HepG2 (cell line): ENCODE measurements around the gene ASCC2. TPM values are rescaled to one million over a fixed set of nuclear protein-coding genes. Genes with fewer than 3 reads are reported as not detected.

ENCODE experiments used
- ATAC-seq: fragments of 200-7000 bp; cut with Tn5 transposase; 3 replicates; pipeline ENCODE4 v1.9.1; 2020; ENCODE audit warnings: mild to moderate bottlenecking, moderate library complexity
- BruUV-seq: library from RNA; stranded (reverse); fragments of 400-500 nt; replicated peaks from 2 replicates; lab custom pipeline; 2021; lab: Mats Ljungman, UMichigan
- CTCF ChIA-PET: fragments of 300-600 bp; formaldehyde crosslinking; extraction: SDS; loops from one replicate; lab custom pipeline; 2021; ENCODE audit warnings: low total read pairs, inconsistent platforms, low intra/inter-chr PET ratio; lab: Yijun Ruan, JAX
- POLR2A ChIA-PET: fragments of 350-600 bp; sonication (Branson Sonifier 250); formaldehyde crosslinking; loops from one replicate; lab custom pipeline; 2020; ENCODE audit warnings: antibody characterized with exemption, inconsistent platforms; lab: Yijun Ruan, JAX
- DNase-seq: peaks from one replicate; pipeline ENCODE4 v3.0.0-alpha.2; 2015; ENCODE audit warnings: low spot score
- FAIRE-seq: peaks from 3 replicates; lab custom pipeline; 2011; peaks lifted over from hg19 to GRCh38; lab: Jason Lieb, UNC
- H2AFZ ChIP-seq: one replicate; pipeline ENCODE4 v1.6.1; 2011; ENCODE audit warnings: low read length, inconsistent platforms
- H3K27ac ChIP-seq: fragments of 300-600 bp; 3 replicates; pipeline ENCODE4 v1.8.0; 2011; ENCODE audit warnings: mixed run types, mild to moderate bottlenecking, mixed read lengths, low read length, inconsistent platforms; ENCODE audit not compliant: insufficient read depth; ENCODE audit errors: extremely low read length
- H3K27me3 ChIP-seq, 2 experiments: fragments of 200-600 bp in 1 of 2; 2 replicates in 1 of 2; 3 replicates in 1 of 2; pipeline versions ENCODE4 v1.6.0 to v1.8.0; 2011; ENCODE audit warnings: low read length in 2 of 2, mild to moderate bottlenecking in 2 of 2, moderate library complexity in 2 of 2, inconsistent platforms in 1 of 2; ENCODE audit not compliant: insufficient read depth in 2 of 2, control insufficient read depth in 1 of 2
- H3K36me3 ChIP-seq, 2 experiments: fragments of 200-600 bp in 1 of 2; replicated peaks in 1 of 2; 2 replicates in 1 of 2; 3 replicates in 1 of 2; pipeline versions ENCODE4 v1.5.1 to v1.8.0; 2011; ENCODE audit warnings: low read length in 2 of 2, inconsistent platforms in 1 of 2; ENCODE audit not compliant: insufficient read depth in 2 of 2, control insufficient read depth in 1 of 2
- H3K4me1 ChIP-seq: 2 replicates; pipeline ENCODE4 v1.5.1; 2012; ENCODE audit warnings: low read length, inconsistent platforms; ENCODE audit not compliant: insufficient read depth
- H3K4me2 ChIP-seq: 2 replicates; pipeline ENCODE4 v1.6.0; 2011; ENCODE audit warnings: low read depth, low read length, inconsistent platforms
- H3K4me3 ChIP-seq, 3 experiments: fragments of 200-600 bp in 1 of 3; sonication (generic), shearing (Covaris generic) in 1 of 3; replicated peaks in 1 of 3; 2 replicates each; pipeline ENCODE4 v1.5.1; 2011 to 2016; ENCODE audit warnings: low read length in 3 of 3, inconsistent platforms in 2 of 3, low read depth in 2 of 3, mild to moderate bottlenecking in 2 of 3, control low read depth in 1 of 3, mixed read lengths in 1 of 3; ENCODE audit not compliant: insufficient read depth in 1 of 3
- H3K79me2 ChIP-seq: one replicate; pipeline ENCODE4 v1.6.1; 2011; ENCODE audit warnings: low read length, inconsistent platforms; ENCODE audit not compliant: insufficient read depth
- H3K9ac ChIP-seq: 2 replicates; pipeline ENCODE4 v1.6.0; 2011; ENCODE audit warnings: mild to moderate bottlenecking, low read depth, low read length, inconsistent platforms; ENCODE audit not compliant: insufficient read depth
- H3K9me3 ChIP-seq: 2 replicates; pipeline ENCODE4 v1.5.1; 2012; ENCODE audit warnings: mild to moderate bottlenecking, low read length
- H4K20me1 ChIP-seq: 2 replicates; pipeline ENCODE4 v1.6.0; 2011; ENCODE audit warnings: inconsistent platforms, mild to moderate bottlenecking, low read length, moderate library complexity; ENCODE audit not compliant: insufficient read depth
- ARNTL ChIP-seq: sonication (generic); formaldehyde crosslinking; IDR thresholded peaks from 2 replicates; pipeline ENCODE4 v1.4.0; 2020; ENCODE audit warnings: mild to moderate bottlenecking, missing genetic modification reagents
- HOXA7 ChIP-seq: sonication (generic); formaldehyde crosslinking; IDR thresholded peaks from 2 replicates; pipeline ENCODE4 v1.8.1; 2022; ENCODE audit warnings: mild to moderate bottlenecking, missing genetic modification reagents, moderate library complexity
- KDM6A ChIP-seq: IDR thresholded peaks from 2 replicates; pipeline ENCODE4 v1.6.1; 2016; ENCODE audit warnings: low read depth
- NBN ChIP-seq: fragments of 450-650 bp; conservative IDR thresholded peaks from 2 replicates; pipeline ENCODE4 v1.6.1; 2017
- NONO ChIP-seq, 2 experiments: fragments of 450-650 bp in 1 of 2; sonication (generic) in 1 of 2; formaldehyde crosslinking in 1 of 2; IDR thresholded peaks in 1 of 2; conservative IDR thresholded peaks in 1 of 2; 2 replicates each; pipeline versions ENCODE4 v1.6.1 to v1.8.0; 2017 to 2022; ENCODE audit warnings: mild to moderate bottlenecking in 1 of 2, missing genetic modification reagents in 1 of 2, moderate library complexity in 1 of 2
- RERE ChIP-seq: IDR thresholded peaks from 2 replicates; pipeline ENCODE4 v1.6.1; 2016; ENCODE audit warnings: low read depth, missing genetic modification reagents, missing compliant biosample characterization
- SP2 ChIP-seq: sonication (generic); formaldehyde crosslinking; IDR thresholded peaks from 2 replicates; pipeline ENCODE4 v1.5.1; 2020; ENCODE audit warnings: mild to moderate bottlenecking, missing genetic modification reagents
- ZNF12 ChIP-seq: sonication (generic); formaldehyde crosslinking; IDR thresholded peaks from 2 replicates; pipeline ENCODE4 v1.5.0; 2020; ENCODE audit warnings: missing genetic modification reagents
- ZNF678 ChIP-seq: sonication (generic); formaldehyde crosslinking; IDR thresholded peaks from 2 replicates; pipeline ENCODE4 v1.4.0; 2020; ENCODE audit warnings: mild to moderate bottlenecking, missing genetic modification reagents
- WGBS: methylation state at CpG from one replicate; pipeline ENCODE4 v1.1.6; 2017; ENCODE audit warnings: low lambda C conversion rate; 5-methylcytosine and 5-hydroxymethylcytosine counted together
- in situ Hi-C: cut with HindIII; loops from 2 replicates; pipeline ENCODE4 v1.10.0; 2017; ENCODE audit warnings: low pct_unique_long_range_greater_than_20kb; ENCODE audit not compliant: extremely low pct_ligation_motif_present
- intact Hi-C: fragments of 100-400 bp; cut with micrococcal nuclease; formaldehyde crosslinking; loops from one replicate; pipeline ENCODE4 v1.10.0; 2022; ENCODE audit not compliant: unreplicated experiment
- polyA plus RNA-seq, 8 experiments: library from polyadenylated mRNA; depleted of rRNA in 3 of 8; stranded (reverse) in 7 of 8; unstranded in 1 of 8; fragments of >200 nt; fragmentation: Illumina TruSeq in 4 of 8; extraction: Trizol in 4 of 8; gene quantifications; 2 replicates each; pipeline versions ENCODE4 v1.2.1 to v1.2.3, GENCODE V29; 2011 to 2016; ENCODE audit warnings: low read depth in 4 of 8, missing spikeins in 1 of 8, mixed read lengths in 1 of 8; ENCODE audit not compliant: insufficient read depth in 1 of 8
- total RNA-seq, 5 experiments: library from RNA; depleted of rRNA; stranded (reverse); fragments of >200 nt; fragmentation: Illumina TruSeq; extraction: Trizol; gene quantifications; 2 replicates each; pipeline ENCODE4 v1.2.3, GENCODE V29; 2016; ENCODE audit warnings: low read depth in 1 of 5
- TF ChIP-seq, protein P1 (sequence below): sonication (generic); formaldehyde crosslinking; IDR thresholded peaks from 2 replicates; pipeline ENCODE4 v1.5.0; 2020; ENCODE audit warnings: mild to moderate bottlenecking, missing genetic modification reagents
- TF ChIP-seq, protein P2 (sequence below): sonication (generic); formaldehyde crosslinking; IDR thresholded peaks from 2 replicates; pipeline ENCODE4 v1.8.1; 2022; ENCODE audit warnings: mild to moderate bottlenecking, missing genetic modification reagents
- TF ChIP-seq, protein P3 (sequence below): IDR thresholded peaks from 2 replicates; pipeline ENCODE4 v1.4.0; 2020; ENCODE audit warnings: mild to moderate bottlenecking, missing genetic modification reagents

Gene ASCC2
- total and polyA plus RNA-seq, 2 of the 13 experiments (the other 11 are each of a cell fraction or from before 2014, with no cell fraction given), result 26.2 to 26.3 TPM

DNA sequence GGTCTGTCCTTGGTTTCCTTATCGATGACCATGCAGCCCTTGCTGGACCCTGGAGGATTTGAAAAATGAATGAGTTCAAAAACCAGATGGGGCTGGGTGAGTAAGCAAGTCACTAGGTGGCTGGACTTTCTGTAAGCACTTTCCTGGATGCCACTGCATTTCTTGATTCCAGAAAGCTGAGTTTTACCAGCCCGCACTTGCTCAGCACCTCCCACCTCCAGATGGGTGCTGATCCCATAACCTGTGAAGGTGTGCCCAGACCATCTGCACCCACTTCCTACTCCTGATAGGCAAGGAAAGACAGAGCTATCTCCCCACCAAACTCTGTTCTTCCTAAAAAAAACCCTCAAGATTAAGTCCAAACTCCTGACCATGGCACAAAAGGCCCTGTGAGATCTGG lies 21.1 kb downstream of the ASCC2 start:
- H3K36me3 ChIP-seq, result peaks cover 17 to 38% of the 10 kb centered on the region in 2 experiments
- H3K4me1 ChIP-seq, result peaks cover 52% of the 10 kb centered on the region
- H3K9ac ChIP-seq, result no peak overlapping the region
- in situ Hi-C loops, result no loop called here
- CTCF ChIA-PET, result no interaction called here
- no peaks in the 10 kb centered on the region for H3K9me3 ChIP-seq
- H3K4me2 ChIP-seq, result no peak overlapping the region
- POLR2A ChIA-PET, result no interaction called here
- no peak overlapping the region for H2AFZ ChIP-seq
- H3K27ac ChIP-seq, result no peak overlapping the region
- no peaks in the 10 kb centered on the region for H3K79me2 ChIP-seq
- DNase-seq (no peak), FAIRE-seq (no peak), ATAC-seq (no peak)
- no peaks in the 10 kb centered on the region; a peak in 1 of 5 replicates for H3K27me3 ChIP-seq
- 93% methylated on average over 2 of the region's 2 CpGs for WGBS
- peaks cover 6% of the 10 kb centered on the region; the same call in 1 of the 2 replicates for H4K20me1 ChIP-seq
- intact Hi-C loops, result no loop called here
- H3K4me3 ChIP-seq, result no peak overlapping the region
- no TSS peak for BruUV-seq
- TF ChIP-seq, protein P1, sequence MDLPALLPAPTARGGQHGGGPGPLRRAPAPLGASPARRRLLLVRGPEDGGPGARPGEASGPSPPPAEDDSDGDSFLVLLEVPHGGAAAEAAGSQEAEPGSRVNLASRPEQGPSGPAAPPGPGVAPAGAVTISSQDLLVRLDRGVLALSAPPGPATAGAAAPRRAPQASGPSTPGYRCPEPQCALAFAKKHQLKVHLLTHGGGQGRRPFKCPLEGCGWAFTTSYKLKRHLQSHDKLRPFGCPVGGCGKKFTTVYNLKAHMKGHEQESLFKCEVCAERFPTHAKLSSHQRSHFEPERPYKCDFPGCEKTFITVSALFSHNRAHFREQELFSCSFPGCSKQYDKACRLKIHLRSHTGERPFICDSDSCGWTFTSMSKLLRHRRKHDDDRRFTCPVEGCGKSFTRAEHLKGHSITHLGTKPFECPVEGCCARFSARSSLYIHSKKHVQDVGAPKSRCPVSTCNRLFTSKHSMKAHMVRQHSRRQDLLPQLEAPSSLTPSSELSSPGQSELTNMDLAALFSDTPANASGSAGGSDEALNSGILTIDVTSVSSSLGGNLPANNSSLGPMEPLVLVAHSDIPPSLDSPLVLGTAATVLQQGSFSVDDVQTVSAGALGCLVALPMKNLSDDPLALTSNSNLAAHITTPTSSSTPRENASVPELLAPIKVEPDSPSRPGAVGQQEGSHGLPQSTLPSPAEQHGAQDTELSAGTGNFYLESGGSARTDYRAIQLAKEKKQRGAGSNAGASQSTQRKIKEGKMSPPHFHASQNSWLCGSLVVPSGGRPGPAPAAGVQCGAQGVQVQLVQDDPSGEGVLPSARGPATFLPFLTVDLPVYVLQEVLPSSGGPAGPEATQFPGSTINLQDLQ, result no peak
- TF ChIP-seq NONO (IDR thresholded peaks at IDR 0.05) (no peak), NONO (CRISPR knock-in tag; conservative IDR thresholded peaks at IDR 0.05) (no peak), KDM6A (CRISPR knock-in tag) (no peak), HOXA7 (CRISPR knock-in tag) (no peak), NBN (no peak), ZNF12 (CRISPR knock-in tag) (no peak), RERE (no peak), ARNTL (CRISPR knock-in tag) (no peak), ZNF678 (CRISPR knock-in tag) (no peak), SP2 (CRISPR knock-in tag) (no peak)
- TF ChIP-seq, protein P2, sequence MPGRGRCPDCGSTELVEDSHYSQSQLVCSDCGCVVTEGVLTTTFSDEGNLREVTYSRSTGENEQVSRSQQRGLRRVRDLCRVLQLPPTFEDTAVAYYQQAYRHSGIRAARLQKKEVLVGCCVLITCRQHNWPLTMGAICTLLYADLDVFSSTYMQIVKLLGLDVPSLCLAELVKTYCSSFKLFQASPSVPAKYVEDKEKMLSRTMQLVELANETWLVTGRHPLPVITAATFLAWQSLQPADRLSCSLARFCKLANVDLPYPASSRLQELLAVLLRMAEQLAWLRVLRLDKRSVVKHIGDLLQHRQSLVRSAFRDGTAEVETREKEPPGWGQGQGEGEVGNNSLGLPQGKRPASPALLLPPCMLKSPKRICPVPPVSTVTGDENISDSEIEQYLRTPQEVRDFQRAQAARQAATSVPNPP (CRISPR knock-in tag), result no peak
- TF ChIP-seq, protein P3, sequence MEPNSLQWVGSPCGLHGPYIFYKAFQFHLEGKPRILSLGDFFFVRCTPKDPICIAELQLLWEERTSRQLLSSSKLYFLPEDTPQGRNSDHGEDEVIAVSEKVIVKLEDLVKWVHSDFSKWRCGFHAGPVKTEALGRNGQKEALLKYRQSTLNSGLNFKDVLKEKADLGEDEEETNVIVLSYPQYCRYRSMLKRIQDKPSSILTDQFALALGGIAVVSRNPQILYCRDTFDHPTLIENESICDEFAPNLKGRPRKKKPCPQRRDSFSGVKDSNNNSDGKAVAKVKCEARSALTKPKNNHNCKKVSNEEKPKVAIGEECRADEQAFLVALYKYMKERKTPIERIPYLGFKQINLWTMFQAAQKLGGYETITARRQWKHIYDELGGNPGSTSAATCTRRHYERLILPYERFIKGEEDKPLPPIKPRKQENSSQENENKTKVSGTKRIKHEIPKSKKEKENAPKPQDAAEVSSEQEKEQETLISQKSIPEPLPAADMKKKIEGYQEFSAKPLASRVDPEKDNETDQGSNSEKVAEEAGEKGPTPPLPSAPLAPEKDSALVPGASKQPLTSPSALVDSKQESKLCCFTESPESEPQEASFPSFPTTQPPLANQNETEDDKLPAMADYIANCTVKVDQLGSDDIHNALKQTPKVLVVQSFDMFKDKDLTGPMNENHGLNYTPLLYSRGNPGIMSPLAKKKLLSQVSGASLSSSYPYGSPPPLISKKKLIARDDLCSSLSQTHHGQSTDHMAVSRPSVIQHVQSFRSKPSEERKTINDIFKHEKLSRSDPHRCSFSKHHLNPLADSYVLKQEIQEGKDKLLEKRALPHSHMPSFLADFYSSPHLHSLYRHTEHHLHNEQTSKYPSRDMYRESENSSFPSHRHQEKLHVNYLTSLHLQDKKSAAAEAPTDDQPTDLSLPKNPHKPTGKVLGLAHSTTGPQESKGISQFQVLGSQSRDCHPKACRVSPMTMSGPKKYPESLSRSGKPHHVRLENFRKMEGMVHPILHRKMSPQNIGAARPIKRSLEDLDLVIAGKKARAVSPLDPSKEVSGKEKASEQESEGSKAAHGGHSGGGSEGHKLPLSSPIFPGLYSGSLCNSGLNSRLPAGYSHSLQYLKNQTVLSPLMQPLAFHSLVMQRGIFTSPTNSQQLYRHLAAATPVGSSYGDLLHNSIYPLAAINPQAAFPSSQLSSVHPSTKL, result no peak
